Mesodermal cell (in vitro differentiated cells): ENCODE data around the gene TBKBP1.
A peak's percentile ranks its signal among the peaks of the same experiment; 100 is the strongest.

Experiments
- H3K27ac ChIP-seq: 2 replicates; pipeline ENCODE4 v1.7.0; 2013; ENCODE audit warnings: mild to moderate bottlenecking, low read depth, low read length, moderate library complexity; ENCODE audit not compliant: severe bottlenecking
- H3K36me3 ChIP-seq: 2 replicates; pipeline ENCODE4 v1.7.1; 2013; ENCODE audit warnings: mild to moderate bottlenecking, low read length, moderate library complexity; ENCODE audit not compliant: control insufficient read depth, insufficient read depth
- H3K4me1 ChIP-seq: one replicate; pipeline ENCODE4 v1.7.1; 2013; ENCODE audit warnings: mild to moderate bottlenecking, low read length; ENCODE audit not compliant: insufficient read depth, control insufficient read depth, poor library complexity, severe bottlenecking
- H3K4me3 ChIP-seq: 2 replicates; pipeline ENCODE4 v1.7.0; 2013; ENCODE audit warnings: low read length, control low read depth, mild to moderate bottlenecking; ENCODE audit not compliant: insufficient read depth, poor library complexity, severe bottlenecking; ENCODE audit errors: extremely low read depth
- H3K9me3 ChIP-seq: 2 replicates; pipeline ENCODE4 v1.7.1; 2013; ENCODE audit warnings: mild to moderate bottlenecking, low read length, moderate library complexity; ENCODE audit not compliant: control insufficient read depth
- WGBS, 2 experiments: methylation state at CpG; one replicate each; pipeline ENCODE4 v1.1.5; 2013; ENCODE audit warnings: missing lambda C conversion rate in 2 of 2; ENCODE audit not compliant: insufficient coverage in 2 of 2; 5-methylcytosine and 5-hydroxymethylcytosine counted together

Gene TBKBP1

GRCh38 chr17:47692137-47692894 is 1.6 kb upstream of the TBKBP1 start:
- Histone ChIP-seq H3K36me3 (peaks cover 9% of the 10 kb centered on the region), H3K27ac (no peak overlapping the region), H3K9me3 (no peaks in the 10 kb centered on the region), H3K4me1 (peaks cover 16% of the 10 kb centered on the region), H3K4me3 (no peak overlapping the region)
- 11 to 43% methylated on average over 1 of the region's 2 CpGs for WGBS, 2 experiments

GRCh38 chr17:47692895-47693730 is 848 bp upstream of the TBKBP1 start:
- Histone ChIP-seq H3K4me1 (peaks cover 9% of the 10 kb centered on the region), H3K36me3 (peaks cover 13% of the 10 kb centered on the region), H3K9me3 (no peaks in the 10 kb centered on the region), H3K4me3 (peak overlapping the region; percentile 63), H3K27ac (peak overlapping the region; percentile 66)
- WGBS, 2 experiments: 23 to 31% methylated on average over 6 to 7 of the region's 10 CpGs

GRCh38 chr17:47694581-47695428 is 844 bp downstream of the TBKBP1 start:
- Histone ChIP-seq H3K4me1 (peaks cover 9% of the 10 kb centered on the region), H3K9me3 (no peaks in the 10 kb centered on the region), H3K36me3 (peaks cover 22% of the 10 kb centered on the region), H3K4me3 (peak overlapping the region; percentile 63), H3K27ac (peak overlapping the region; percentile 76)
- 0% methylated on average over 40 to 41 of the region's 65 CpGs for WGBS, 2 experiments

GRCh38 chr17:47695429-47696376 is 1.7 kb downstream of the TBKBP1 start:
- peaks cover 27% of the 10 kb centered on the region for H3K36me3 ChIP-seq
- peak overlapping the region; percentile 63 for H3K4me3 ChIP-seq
- H3K9me3 ChIP-seq: no peaks in the 10 kb centered on the region
- 43 to 44% methylated on average over 36 to 42 of the region's 47 CpGs for WGBS, 2 experiments
- peak overlapping the region; percentile 76 for H3K27ac ChIP-seq
- peaks cover 9% of the 10 kb centered on the region for H3K4me1 ChIP-seq

GRCh38 chr17:47696717-47697642 is 3.0 kb downstream of the TBKBP1 start:
- 92% methylated on average over 8 to 9 of the region's 11 CpGs for WGBS, 2 experiments
- H3K27ac ChIP-seq: no peak overlapping the region
- H3K4me3 ChIP-seq: no peak overlapping the region
- peaks cover 10% of the 10 kb centered on the region for H3K4me1 ChIP-seq
- peaks cover 34% of the 10 kb centered on the region for H3K36me3 ChIP-seq
- H3K9me3 ChIP-seq: no peaks in the 10 kb centered on the region

GRCh38 chr17:47697906-47698711 is 4.1 kb downstream of the TBKBP1 start:
- no peaks in the 10 kb centered on the region for H3K9me3 ChIP-seq
- peaks cover 6% of the 10 kb centered on the region for H3K4me1 ChIP-seq
- WGBS, 2 experiments: 80 to 98% methylated on average over 1 to 6 of the region's 9 CpGs
- H3K27ac ChIP-seq: no peak overlapping the region
- peaks cover 38% of the 10 kb centered on the region for H3K36me3 ChIP-seq
- H3K4me3 ChIP-seq: no peak overlapping the region

- no peaks in the 10 kb centered on the region for H3K9me3 ChIP-seq
- H3K36me3 ChIP-seq: peaks cover 43% of the 10 kb centered on the region
- H3K4me1 ChIP-seq: peaks cover 3% of the 10 kb centered on the region
- no peak overlapping the region for H3K4me3 ChIP-seq
- no peak overlapping the region for H3K27ac ChIP-seq
- WGBS, 2 experiments: 67 to 68% methylated on average over 18 to 25 of the region's 25 CpGs
Measured at GRCh38 chr17:47698749-47699535, 5.0 kb downstream of the TBKBP1 start.

- H3K4me3 ChIP-seq: no peak overlapping the region
- no peaks in the 10 kb centered on the region for H3K9me3 ChIP-seq
- H3K4me1 ChIP-seq: peaks cover 3% of the 10 kb centered on the region
- 100% methylated on average over 2 of the region's 4 CpGs; no CpG with 5 or more reads in 1 of the 2 experiments for WGBS, 2 experiments
- H3K36me3 ChIP-seq: peaks cover 43% of the 10 kb centered on the region
- no peak overlapping the region for H3K27ac ChIP-seq
Measured at GRCh38 chr17:47699536-47699840, 5.5 kb downstream of the TBKBP1 start.
